Measurements from ENCODE around the gene ABHD17C.

ABHD17C gene

GRCh38 chr15:80769153-80769828, 74.2 kb downstream of the ABHD17C start:
- no peak for DNase-seq (ENCODE audit: low spot score)
- H3K27ac ChIP-seq = no peak overlapping the region
- TF ChIP-seq CTCF (IDR thresholded peaks at IDR 0.05) = no peak

GRCh38 chr15:80769829-80770705, 75.0 kb downstream of the ABHD17C start:
- DNase-seq (ENCODE audit: low spot score) = no peak
- no peak for TF ChIP-seq CTCF (IDR thresholded peaks at IDR 0.05)
- H3K4me3 ChIP-seq = no peak overlapping the region
- no peak overlapping the region for H3K27ac ChIP-seq

More at GRCh38 chr15:80769153-80769828, 74.2 kb downstream of the ABHD17C start:
- H3K4me3 ChIP-seq = no peak overlapping the region

- H3K27ac ChIP-seq = no peak overlapping the region
- no peak for DNase-seq (ENCODE audit: low spot score)
- TF ChIP-seq CTCF (IDR thresholded peaks at IDR 0.05) = no peak
- H3K4me3 ChIP-seq = no peak overlapping the region
These were observed 78.0 kb downstream of the ABHD17C start for GRCh38 chr15:80773122-80773551.

GRCh38 chr15:80773792-80774352, 78.8 kb downstream of the ABHD17C start:
- no peak overlapping the region for H3K4me3 ChIP-seq
- H3K27ac ChIP-seq = no peak overlapping the region
- no peak for TF ChIP-seq CTCF (IDR thresholded peaks at IDR 0.05)
- DNase-seq (ENCODE audit: low spot score) = no peak

- no peak overlapping the region for H3K27ac ChIP-seq
- DNase-seq (ENCODE audit: low spot score) = no peak
- no peak for TF ChIP-seq CTCF (IDR thresholded peaks at IDR 0.05)
- no peak overlapping the region for H3K4me3 ChIP-seq
These were observed 79.4 kb downstream of the ABHD17C start for GRCh38 chr15:80774486-80774885.

- no peak for DNase-seq (ENCODE audit: low spot score)
- no peak for TF ChIP-seq CTCF (IDR thresholded peaks at IDR 0.05)
- Histone ChIP-seq H3K4me3 (no peak overlapping the region), H3K27ac (no peak overlapping the region)
These were observed 80.2 kb downstream of the ABHD17C start for GRCh38 chr15:80775338-80775737.
